MCF 10A (cell line): ENCODE data around the gene TRPC4AP. TPM values are rescaled to one million over a fixed set of nuclear protein-coding genes. Genes with fewer than 3 reads are reported as not detected.

Experiments
- BruUV-seq: library from RNA; stranded (reverse); fragments of 400-500 nt; replicated peaks from 2 replicates; lab custom pipeline; 2021; lab: Mats Ljungman, UMichigan
- CTCF ChIA-PET: fragments of 300-600 bp; sonication (Branson Sonifier 250); formaldehyde crosslinking; extraction: SDS; loops from one replicate; lab custom pipeline; 2021; ENCODE audit warnings: antibody characterized with exemption, inconsistent platforms; lab: Yijun Ruan, JAX
- POLR2A ChIA-PET: fragments of 300-600, 350-650 bp; sonication (Branson Sonifier 250); formaldehyde crosslinking; extraction: SDS; loops from one replicate; lab custom pipeline; 2020; ENCODE audit warnings: antibody characterized with exemption, inconsistent platforms; lab: Yijun Ruan, JAX
- DNase-seq: peaks from one replicate; pipeline ENCODE4 v3.0.0-alpha.2; 2018; ENCODE audit not compliant: unreplicated experiment
- H3K27ac Mint-ChIP-seq: one replicate; pipeline ENCODE4 v1.8.0; 2022; ENCODE audit warnings: mild to moderate bottlenecking, low read depth, mixed read lengths; ENCODE audit not compliant: unreplicated experiment
- H3K27me3 Mint-ChIP-seq: one replicate; pipeline ENCODE4 v1.8.0; 2022; ENCODE audit warnings: mixed read lengths; ENCODE audit not compliant: insufficient read depth, unreplicated experiment
- H3K36me3 Mint-ChIP-seq: one replicate; pipeline ENCODE4 v1.8.0; 2022; ENCODE audit warnings: mild to moderate bottlenecking, moderate library complexity, mixed read lengths; ENCODE audit not compliant: insufficient read depth, unreplicated experiment
- H3K4me1 Mint-ChIP-seq: one replicate; pipeline ENCODE4 v1.8.0; 2022; ENCODE audit warnings: mixed read lengths; ENCODE audit not compliant: insufficient read depth, unreplicated experiment
- H3K4me3 Mint-ChIP-seq: one replicate; pipeline ENCODE4 v1.8.0; 2022; ENCODE audit warnings: mild to moderate bottlenecking, moderate library complexity, mixed read lengths; ENCODE audit not compliant: unreplicated experiment
- H3K9me3 Mint-ChIP-seq: one replicate; pipeline ENCODE4 v1.8.0; 2022; ENCODE audit warnings: mixed read lengths; ENCODE audit not compliant: unreplicated experiment
- CTCF ChIP-seq: fragments of 200-600 bp; IDR thresholded peaks from one replicate; pipeline ENCODE4 v1.8.0; 2022; ENCODE audit warnings: antibody characterized with exemption, mild to moderate bottlenecking; ENCODE audit not compliant: unreplicated experiment
- intact Hi-C: fragments of 100-400 bp; cut with micrococcal nuclease; formaldehyde crosslinking; loops from 2 replicates; pipeline ENCODE4 v1.14.1; 2022
- total RNA-seq: library from RNA; stranded (reverse); gene quantifications from 2 replicates; pipeline ENCODE4 v1.2.3, GENCODE V29; 2022

The TRPC4AP gene
- total RNA-seq, 1 experiment from 2014 or later: 51.8 TPM

- DNase-seq: no peak
- CTCF ChIA-PET: no interaction called here
These were observed 87.1 kb downstream of the TRPC4AP start for GRCh38 chr20:35005463-35005961.

GRCh38 chr20:35004749-35005462, 87.7 kb downstream of the TRPC4AP start:
- ChIA-PET POLR2A (no interaction called here), CTCF (no interaction called here)
- TF ChIP-seq CTCF: no peak
- no peak for DNase-seq
- H3K4me1 Mint-ChIP-seq: no peaks in the 10 kb centered on the region
- H3K27ac Mint-ChIP-seq: no peak overlapping the region
- no peaks in the 10 kb centered on the region for H3K9me3 Mint-ChIP-seq
- BruUV-seq: no TSS peak
- peaks cover 80% of the 10 kb centered on the region for H3K36me3 Mint-ChIP-seq
- intact Hi-C loops: no loop called here
- no peak overlapping the region for H3K4me3 Mint-ChIP-seq
- no peaks in the 10 kb centered on the region for H3K27me3 Mint-ChIP-seq

More at GRCh38 chr20:35005463-35005961, 87.1 kb downstream of the TRPC4AP start:
- Mint-ChIP-seq H3K36me3 (peaks cover 83% of the 10 kb centered on the region), H3K27ac (no peak overlapping the region), H3K4me1 (no peaks in the 10 kb centered on the region), H3K4me3 (no peak overlapping the region), H3K27me3 (no peaks in the 10 kb centered on the region), H3K9me3 (no peaks in the 10 kb centered on the region)
- no TSS peak for BruUV-seq
- intact Hi-C loops: no loop called here
- POLR2A ChIA-PET: no interaction called here
- TF ChIP-seq CTCF: no peak

DNA sequence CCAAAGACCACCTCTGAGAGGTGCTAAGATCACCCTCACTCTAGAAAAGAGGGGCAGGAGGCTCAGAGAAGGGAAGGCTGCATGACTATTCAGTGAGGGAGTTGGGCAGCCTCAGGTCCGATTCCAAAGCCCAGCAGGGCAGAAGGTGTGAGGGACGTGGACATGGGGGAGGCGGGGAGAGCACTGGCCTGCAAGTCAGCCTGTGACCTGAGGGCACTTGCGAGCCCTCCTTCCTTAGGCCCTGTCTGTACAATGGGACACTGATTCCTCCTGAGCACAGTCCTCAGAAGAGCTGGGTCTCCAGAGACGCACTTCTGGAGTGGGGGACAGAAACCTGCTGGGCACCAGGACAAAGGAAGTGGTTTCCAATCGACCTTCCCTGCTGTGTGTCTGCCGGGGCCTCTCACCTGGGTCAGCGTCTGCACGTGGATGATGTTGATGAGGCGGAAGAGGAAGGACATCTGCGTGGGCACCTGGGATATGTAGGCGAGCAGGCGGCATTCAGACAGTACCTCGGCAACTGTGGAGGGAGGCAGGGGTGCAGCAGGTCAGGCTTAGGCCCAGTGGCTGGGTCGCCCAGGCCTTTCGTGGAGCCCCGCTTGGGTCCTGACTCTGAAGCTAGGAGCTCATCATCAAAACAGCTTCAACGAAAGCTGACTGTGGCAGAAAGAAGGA, 88.4 kb downstream of the TRPC4AP start:
- Mint-ChIP-seq H3K27ac (no peak overlapping the region), H3K9me3 (no peaks in the 10 kb centered on the region), H3K4me1 (no peaks in the 10 kb centered on the region), H3K27me3 (no peaks in the 10 kb centered on the region), H3K36me3 (peaks cover 78% of the 10 kb centered on the region), H3K4me3 (no peak overlapping the region)
- POLR2A ChIA-PET: no interaction called here
- no TSS peak for BruUV-seq
- CTCF ChIA-PET: interaction anchor here (4.5 kb wide), 1 partner anchor 130 kb away, joined by 28 read pairs; no protein-coding TSS in a partner anchor
- TF ChIP-seq CTCF: no peak
- no peak for DNase-seq
- intact Hi-C loops: no loop called here
